LNCAP (cell line): Measurements from ENCODE around the gene PTPRF.

ENCODE experiments used
- CTCF ChIP-seq: fragments of 450-650 bp; IDR thresholded peaks from 2 replicates; pipeline ENCODE4 v1.5.1; 2017; ENCODE audit warnings: mild to moderate bottlenecking

Gene PTPRF

GRCh38 chr1:43660355-43660754 is 129.7 kb downstream of the PTPRF start:
- TF ChIP-seq CTCF = no peak

- no peak for TF ChIP-seq CTCF
Measured at GRCh38 chr1:43664369-43664768, 133.7 kb downstream of the PTPRF start.

- TF ChIP-seq CTCF = no peak
Measured at GRCh38 chr1:43666608-43667007, 135.9 kb downstream of the PTPRF start.

- TF ChIP-seq CTCF = no peak
Measured at GRCh38 chr1:43668956-43669355, 138.3 kb downstream of the PTPRF start.

GRCh38 chr1:43669878-43670277 is 139.2 kb downstream of the PTPRF start:
- no peak for TF ChIP-seq CTCF

GRCh38 chr1:43671193-43671592 is 140.5 kb downstream of the PTPRF start:
- no peak for TF ChIP-seq CTCF

- no peak for TF ChIP-seq CTCF
Measured at GRCh38 chr1:43671626-43672330, 141.1 kb downstream of the PTPRF start.

- no peak for TF ChIP-seq CTCF
Measured at GRCh38 chr1:43673261-43673660, 142.6 kb downstream of the PTPRF start.
